Panc1 (cell line): Measurements from ENCODE around the gene LY6G5B. TPM values are rescaled to one million over a fixed set of nuclear protein-coding genes. Genes with fewer than 3 reads are reported as not detected.

Experiments
- ATAC-seq: fragments of 200-7000 bp; cut with Tn5 transposase; 2 replicates; pipeline ENCODE4 v1.9.1; 2020; ENCODE audit warnings: mild to moderate bottlenecking, moderate library complexity
- BruUV-seq: library from RNA; stranded (reverse); fragments of 400-500 nt; replicated peaks from 2 replicates; lab custom pipeline; 2021; lab: Mats Ljungman, UMichigan
- CTCF ChIA-PET: fragments of 300-600 bp; sonication (Branson Sonifier 250); formaldehyde crosslinking; loops from one replicate; lab custom pipeline; 2022; ENCODE audit warnings: antibody characterized with exemption; lab: Charles Lee
- POLR2A ChIA-PET: fragments of 300-600 bp; sonication (Branson Sonifier 250); formaldehyde crosslinking; loops from one replicate; lab custom pipeline; 2022; ENCODE audit warnings: antibody characterized with exemption; lab: Charles Lee
- DNase-seq: peaks from one replicate; pipeline ENCODE4 v3.0.0-alpha.2; 2010; ENCODE audit warnings: low read depth, low spot score
- H3K27ac ChIP-seq: 2 replicates; pipeline ENCODE4 v1.5.1; 2011; ENCODE audit warnings: mild to moderate bottlenecking, low read length, inconsistent platforms
- H3K27me3 ChIP-seq: fragments of 200-500 bp; sonication (Bioruptor generic); 2 replicates; pipeline ENCODE4 v1.6.0; 2014; ENCODE audit warnings: low read length, inconsistent platforms; ENCODE audit not compliant: control insufficient read depth, insufficient read depth
- H3K36me3 ChIP-seq: fragments of 200-500 bp; sonication (Bioruptor generic); 2 replicates; pipeline ENCODE4 v1.5.1; 2014; ENCODE audit warnings: inconsistent platforms, mild to moderate bottlenecking, low read length, moderate library complexity; ENCODE audit not compliant: control insufficient read depth, insufficient read depth
- H3K4me1 ChIP-seq: 2 replicates; pipeline ENCODE4 v1.5.1; 2011; ENCODE audit warnings: inconsistent platforms, mild to moderate bottlenecking, low read length, moderate library complexity; ENCODE audit not compliant: control insufficient read depth, insufficient read depth
- H3K4me3 ChIP-seq, 2 experiments: 2 replicates each; pipeline ENCODE4 v1.5.1; 2011 to 2012; ENCODE audit warnings: low read depth in 2 of 2, low read length in 2 of 2, mild to moderate bottlenecking in 2 of 2, inconsistent platforms in 1 of 2, moderate library complexity in 1 of 2
- H3K9me3 ChIP-seq: fragments of 200-500 bp; sonication (Bioruptor generic); 2 replicates; pipeline ENCODE4 v1.5.1; 2014; ENCODE audit warnings: low read depth, mild to moderate bottlenecking, inconsistent platforms, low read length, moderate library complexity; ENCODE audit not compliant: control insufficient read depth, insufficient read depth
- POLR2AphosphoS5 ChIP-seq: IDR thresholded peaks from 2 replicates; pipeline ENCODE4 v1.6.1; 2012; ENCODE audit warnings: mild to moderate bottlenecking, low read depth, low read length, moderate library complexity
- SIN3A ChIP-seq: IDR thresholded peaks from 2 replicates; pipeline ENCODE4 v1.6.1; 2012; ENCODE audit warnings: low read depth, mild to moderate bottlenecking, low read length, moderate library complexity, borderline replicate concordance; ENCODE audit not compliant: insufficient read depth
- TCF7L2 ChIP-seq: IDR thresholded peaks from 2 replicates; pipeline ENCODE4 v1.6.1; 2011; ENCODE audit warnings: mild to moderate bottlenecking, low read depth, low read length, inconsistent platforms
- in situ Hi-C: cut with HindIII; loops from 2 replicates; pipeline ENCODE4 v1.10.0; 2016; ENCODE audit warnings: low sequenced_read_pairs, low pct_unique_long_range_greater_than_20kb
- intact Hi-C: fragments of 100-400 bp; cut with micrococcal nuclease; formaldehyde crosslinking; loops from one replicate; pipeline ENCODE4 v1.10.0; 2022; ENCODE audit not compliant: unreplicated experiment
- total RNA-seq: library from RNA; stranded (reverse); gene quantifications from one replicate; pipeline ENCODE4 v1.2.1, GENCODE V29; 2021; ENCODE audit not compliant: unreplicated experiment
- TF ChIP-seq, protein P1 (sequence below), 2 experiments: IDR thresholded peaks; 2 replicates each; pipeline ENCODE4 v1.6.1; 2011 to 2012; ENCODE audit warnings: low read depth in 2 of 2, control low read depth in 1 of 2, low read length in 1 of 2, mild to moderate bottlenecking in 1 of 2, moderate library complexity in 1 of 2; ENCODE audit not compliant: insufficient read depth in 1 of 2
- TF ChIP-seq, protein P2 (sequence below): fragments of 450-650 bp; IDR thresholded peaks from 2 replicates; pipeline ENCODE4 v1.5.1; 2017; ENCODE audit warnings: mild to moderate bottlenecking

The LY6G5B gene
- total RNA-seq, 1 experiment from 2014 or later, result 21.2 TPM

DNA sequence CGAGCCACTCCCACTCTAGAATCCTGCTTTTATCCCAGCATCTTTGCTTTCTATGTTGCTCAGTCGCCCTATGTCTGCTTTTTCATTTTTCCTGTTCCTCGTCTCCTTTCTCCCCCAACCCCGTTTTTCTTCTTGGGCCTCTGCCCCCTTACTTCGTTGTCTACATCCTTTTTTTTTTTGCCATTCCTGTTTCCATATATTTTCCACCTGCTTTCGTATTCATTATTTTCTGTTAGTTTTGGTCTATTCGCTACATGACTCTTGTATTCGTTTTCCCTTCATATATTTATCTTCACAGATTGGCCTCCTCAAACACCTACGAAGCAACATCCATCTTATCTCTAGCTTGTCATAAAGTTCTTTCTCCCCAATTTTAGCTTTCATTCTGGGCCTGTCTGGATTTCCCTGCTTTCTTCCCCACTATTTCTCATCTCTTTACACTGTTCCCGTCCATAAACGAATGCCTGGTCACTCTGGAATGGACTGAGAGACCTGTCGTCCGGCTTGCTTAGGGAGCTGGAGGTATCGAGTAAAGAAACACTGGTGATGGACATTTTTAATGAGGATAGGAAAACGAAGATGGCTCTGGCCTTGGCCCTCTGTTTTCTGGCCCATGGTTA lies 48.3 kb upstream of the LY6G5B start:
- BruUV-seq, result TSS peak; percentile 84
- Histone ChIP-seq H3K27me3 (no peaks in the 10 kb centered on the region), H3K4me1 (peaks cover 12% of the 10 kb centered on the region), H3K36me3 (peaks cover 27% of the 10 kb centered on the region), H3K9me3 (no peaks in the 10 kb centered on the region), H3K4me3 (peak overlapping the region; percentile 83 to 84), H3K27ac (peak overlapping the region; percentile 100)
- POLR2A ChIA-PET, result no interaction called here
- TF ChIP-seq, protein P1, sequence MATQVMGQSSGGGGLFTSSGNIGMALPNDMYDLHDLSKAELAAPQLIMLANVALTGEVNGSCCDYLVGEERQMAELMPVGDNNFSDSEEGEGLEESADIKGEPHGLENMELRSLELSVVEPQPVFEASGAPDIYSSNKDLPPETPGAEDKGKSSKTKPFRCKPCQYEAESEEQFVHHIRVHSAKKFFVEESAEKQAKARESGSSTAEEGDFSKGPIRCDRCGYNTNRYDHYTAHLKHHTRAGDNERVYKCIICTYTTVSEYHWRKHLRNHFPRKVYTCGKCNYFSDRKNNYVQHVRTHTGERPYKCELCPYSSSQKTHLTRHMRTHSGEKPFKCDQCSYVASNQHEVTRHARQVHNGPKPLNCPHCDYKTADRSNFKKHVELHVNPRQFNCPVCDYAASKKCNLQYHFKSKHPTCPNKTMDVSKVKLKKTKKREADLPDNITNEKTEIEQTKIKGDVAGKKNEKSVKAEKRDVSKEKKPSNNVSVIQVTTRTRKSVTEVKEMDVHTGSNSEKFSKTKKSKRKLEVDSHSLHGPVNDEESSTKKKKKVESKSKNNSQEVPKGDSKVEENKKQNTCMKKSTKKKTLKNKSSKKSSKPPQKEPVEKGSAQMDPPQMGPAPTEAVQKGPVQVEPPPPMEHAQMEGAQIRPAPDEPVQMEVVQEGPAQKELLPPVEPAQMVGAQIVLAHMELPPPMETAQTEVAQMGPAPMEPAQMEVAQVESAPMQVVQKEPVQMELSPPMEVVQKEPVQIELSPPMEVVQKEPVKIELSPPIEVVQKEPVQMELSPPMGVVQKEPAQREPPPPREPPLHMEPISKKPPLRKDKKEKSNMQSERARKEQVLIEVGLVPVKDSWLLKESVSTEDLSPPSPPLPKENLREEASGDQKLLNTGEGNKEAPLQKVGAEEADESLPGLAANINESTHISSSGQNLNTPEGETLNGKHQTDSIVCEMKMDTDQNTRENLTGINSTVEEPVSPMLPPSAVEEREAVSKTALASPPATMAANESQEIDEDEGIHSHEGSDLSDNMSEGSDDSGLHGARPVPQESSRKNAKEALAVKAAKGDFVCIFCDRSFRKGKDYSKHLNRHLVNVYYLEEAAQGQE (IDR thresholded peaks at IDR 0.05; ENCODE audit: insufficient read depth in 1 of 2, low read depth in 2 of 2, low read length in 1 of 2), result no peak
- TF ChIP-seq SIN3A, result no peak
- no peak; the same call in 1 of the 2 replicates for TF ChIP-seq TCF7L2
- TF ChIP-seq, protein P2, sequence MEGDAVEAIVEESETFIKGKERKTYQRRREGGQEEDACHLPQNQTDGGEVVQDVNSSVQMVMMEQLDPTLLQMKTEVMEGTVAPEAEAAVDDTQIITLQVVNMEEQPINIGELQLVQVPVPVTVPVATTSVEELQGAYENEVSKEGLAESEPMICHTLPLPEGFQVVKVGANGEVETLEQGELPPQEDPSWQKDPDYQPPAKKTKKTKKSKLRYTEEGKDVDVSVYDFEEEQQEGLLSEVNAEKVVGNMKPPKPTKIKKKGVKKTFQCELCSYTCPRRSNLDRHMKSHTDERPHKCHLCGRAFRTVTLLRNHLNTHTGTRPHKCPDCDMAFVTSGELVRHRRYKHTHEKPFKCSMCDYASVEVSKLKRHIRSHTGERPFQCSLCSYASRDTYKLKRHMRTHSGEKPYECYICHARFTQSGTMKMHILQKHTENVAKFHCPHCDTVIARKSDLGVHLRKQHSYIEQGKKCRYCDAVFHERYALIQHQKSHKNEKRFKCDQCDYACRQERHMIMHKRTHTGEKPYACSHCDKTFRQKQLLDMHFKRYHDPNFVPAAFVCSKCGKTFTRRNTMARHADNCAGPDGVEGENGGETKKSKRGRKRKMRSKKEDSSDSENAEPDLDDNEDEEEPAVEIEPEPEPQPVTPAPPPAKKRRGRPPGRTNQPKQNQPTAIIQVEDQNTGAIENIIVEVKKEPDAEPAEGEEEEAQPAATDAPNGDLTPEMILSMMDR, result no peak
- ATAC-seq (no peak), DNase-seq (no peak)
- CTCF ChIA-PET, result interaction anchor here (0.6 kb wide), 1 partner anchor 86 kb away, joined by 3 read pairs; no protein-coding TSS in a partner anchor
- intact Hi-C loops (loop anchor here (1.0 kb wide), 1 partner anchor 9 kb away; no protein-coding TSS in a partner anchor), in situ Hi-C loops (no loop called here)

DNA sequence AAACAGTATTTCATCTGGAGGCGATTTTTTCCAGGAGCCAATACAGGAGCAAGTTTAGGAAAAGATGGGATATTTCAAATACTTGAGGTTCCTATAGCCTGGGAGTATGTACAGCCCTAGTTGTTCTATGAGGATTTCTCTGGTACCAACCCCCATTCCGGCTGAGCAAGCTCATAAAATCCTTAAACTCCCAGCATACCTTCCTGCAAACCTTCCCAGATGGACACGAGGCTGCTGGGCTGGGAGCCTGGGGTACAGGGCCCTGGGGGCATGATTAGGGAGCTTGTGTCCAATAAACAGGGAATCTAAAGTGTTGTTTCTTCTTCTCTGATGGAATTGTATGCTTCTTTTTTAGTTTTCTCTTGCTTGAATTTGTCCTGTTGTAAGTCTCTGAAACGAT lies 47.8 kb upstream of the LY6G5B start:
- Histone ChIP-seq H3K27me3 (no peaks in the 10 kb centered on the region), H3K4me1 (peaks cover 12% of the 10 kb centered on the region), H3K36me3 (peaks cover 33% of the 10 kb centered on the region), H3K27ac (peak overlapping the region; percentile 100), H3K9me3 (no peaks in the 10 kb centered on the region), H3K4me3 (peak overlapping the region; percentile 83 to 84)
- intact Hi-C loops (loop anchor here (1.0 kb wide), 1 partner anchor 8 kb away; no protein-coding TSS in a partner anchor), in situ Hi-C loops (no loop called here)
- DNase-seq (no peak), ATAC-seq (no peak)
- CTCF ChIA-PET, result no interaction called here
- TF ChIP-seq, protein P2, result no peak
- TF ChIP-seq TCF7L2 (no peak), SIN3A (no peak), POLR2AphosphoS5 (no peak)
- TF ChIP-seq, protein P1 (IDR thresholded peaks at IDR 0.05; ENCODE audit: insufficient read depth in 1 of 2, low read depth in 2 of 2, low read length in 1 of 2), result no peak
- no TSS peak for BruUV-seq
- POLR2A ChIA-PET, result no interaction called here
